Measurements from ENCODE around the gene AKAP17A.

DNA sequence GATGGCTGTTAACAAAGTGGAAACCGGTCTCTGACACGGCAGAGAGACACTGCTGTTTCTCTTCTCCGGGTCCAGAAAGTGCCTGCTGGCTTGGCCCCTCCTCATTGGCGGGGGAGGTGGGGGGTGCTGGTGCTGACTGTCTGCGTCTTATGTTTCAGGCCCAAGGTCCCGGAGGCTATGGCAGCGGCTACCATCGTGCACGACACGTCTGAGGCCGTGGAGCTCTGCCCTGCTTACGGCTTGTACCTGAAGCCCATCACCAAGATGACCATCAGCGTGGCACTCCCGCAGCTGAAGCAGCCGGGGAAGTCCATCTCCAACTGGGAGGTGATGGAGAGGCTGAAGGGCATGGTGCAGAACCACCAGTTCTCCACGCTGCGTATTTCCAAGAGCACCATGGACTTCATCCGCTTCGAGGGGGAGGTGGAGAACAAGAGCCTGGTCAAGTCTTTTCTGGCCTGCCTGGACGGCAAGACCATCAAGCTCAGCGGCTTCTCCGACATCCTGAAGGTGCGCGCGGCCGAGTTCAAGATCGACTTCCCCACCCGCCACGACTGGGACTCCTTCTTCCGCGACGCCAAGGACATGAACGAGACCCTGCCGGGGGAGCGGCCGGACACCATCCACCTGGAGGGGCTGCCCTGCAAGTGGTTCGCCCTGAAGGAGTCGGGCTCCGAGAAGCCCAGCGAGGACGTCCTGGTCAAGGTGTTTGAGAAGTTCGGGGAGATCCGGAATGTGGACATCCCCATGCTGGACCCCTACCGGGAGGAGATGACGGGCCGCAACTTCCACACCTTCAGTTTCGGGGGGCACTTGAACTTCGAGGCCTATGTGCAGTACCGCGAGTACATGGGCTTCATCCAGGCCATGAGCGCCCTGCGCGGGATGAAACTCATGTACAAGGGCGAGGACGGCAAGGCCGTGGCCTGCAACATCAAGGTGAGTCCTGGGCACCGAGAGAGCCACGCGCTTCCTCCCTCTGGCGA lies 2.2 kb downstream of the AKAP17A start:
- TF ChIP-seq, protein P1, sequence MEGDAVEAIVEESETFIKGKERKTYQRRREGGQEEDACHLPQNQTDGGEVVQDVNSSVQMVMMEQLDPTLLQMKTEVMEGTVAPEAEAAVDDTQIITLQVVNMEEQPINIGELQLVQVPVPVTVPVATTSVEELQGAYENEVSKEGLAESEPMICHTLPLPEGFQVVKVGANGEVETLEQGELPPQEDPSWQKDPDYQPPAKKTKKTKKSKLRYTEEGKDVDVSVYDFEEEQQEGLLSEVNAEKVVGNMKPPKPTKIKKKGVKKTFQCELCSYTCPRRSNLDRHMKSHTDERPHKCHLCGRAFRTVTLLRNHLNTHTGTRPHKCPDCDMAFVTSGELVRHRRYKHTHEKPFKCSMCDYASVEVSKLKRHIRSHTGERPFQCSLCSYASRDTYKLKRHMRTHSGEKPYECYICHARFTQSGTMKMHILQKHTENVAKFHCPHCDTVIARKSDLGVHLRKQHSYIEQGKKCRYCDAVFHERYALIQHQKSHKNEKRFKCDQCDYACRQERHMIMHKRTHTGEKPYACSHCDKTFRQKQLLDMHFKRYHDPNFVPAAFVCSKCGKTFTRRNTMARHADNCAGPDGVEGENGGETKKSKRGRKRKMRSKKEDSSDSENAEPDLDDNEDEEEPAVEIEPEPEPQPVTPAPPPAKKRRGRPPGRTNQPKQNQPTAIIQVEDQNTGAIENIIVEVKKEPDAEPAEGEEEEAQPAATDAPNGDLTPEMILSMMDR (IDR thresholded peaks at IDR 0.05; ENCODE audit: low read length) = no peak
- no peak for TF ChIP-seq EZH2 (IDR thresholded peaks at IDR 0.05; ENCODE audit: borderline replicate concordance, low read length)
